ENCODE results near the gene TNXB. TPM values are rescaled to one million over a fixed set of nuclear protein-coding genes. Genes with fewer than 3 reads are reported as not detected.
"Not testable (repeated sequence)": the region's sequence is repeated elsewhere in the genome, so short reads cannot be mapped to it uniquely, and the experiment has no call there.

The TNXB gene
- total and polyA plus RNA-seq, 7 experiments from 2014 or later = 0.43 to 17.2 (median 12.5) TPM; not detected in 1

- Mint-ChIP-seq H3K36me3 (peaks cover 0 to 5% (median 0%) of the 10 kb centered on the region in 5 donors), H3K27me3 (peaks cover 0 to 52% (median 12%) of the 10 kb centered on the region in 5 donors), H3K4me1 (peaks cover 21 to 32% (median 29%) of the 10 kb centered on the region in 7 donors), H3K27ac (no peak overlapping the region), H3K9me3 (peaks cover 0 to 5% (median 0%) of the 10 kb centered on the region in 11 donors), H3K4me3 (no peak overlapping the region)
- no peak for ATAC-seq
- no peaks in the 10 kb centered on the region for H3K27me3 ChIP-seq (ENCODE audit: control insufficient read depth in 2 of 2, insufficient read depth in 2 of 2, low read length in 2 of 2)
- H3K4me1 ChIP-seq (ENCODE audit: control insufficient read depth in 2 of 2, insufficient read depth in 2 of 2, low read length in 2 of 2) = peaks cover 0 to 5% of the 10 kb centered on the region in 2 donors
- ChIA-PET POLR2A (interaction anchor here (0.9 kb wide), 1 partner anchor 30 kb away, joined by 3 read pairs; the partner anchor contains the start of gene AGPAT1), CTCF (no interaction called here)
- H3K27ac ChIP-seq (ENCODE audit: low read depth, low read length) = no peak overlapping the region
- no peak overlapping the region for H3K4me3 ChIP-seq (ENCODE audit: low read length)
- H3K9me3 ChIP-seq (ENCODE audit: control insufficient read depth in 2 of 3, low read length in 3 of 3) = no peaks in the 10 kb centered on the region
- DNase-seq = no peak
- intact Hi-C loops (cut with micrococcal nuclease) = loop anchor here in 1 of 2 donors (10.0 kb wide), 1 partner anchor 99 kb away; no protein-coding TSS in a partner anchor
- no peaks in the 10 kb centered on the region for H3K36me3 ChIP-seq (ENCODE audit: control insufficient read depth in 2 of 3, insufficient read depth in 3 of 3, low read length in 3 of 3)
Observed at GRCh38 chr6:32146287-32146686, 37.1 kb upstream of the TNXB start.

- H3K27ac Mint-ChIP-seq; H3K4me3 ChIP-seq (ENCODE audit: low read length); H3K4me3 Mint-ChIP-seq; H3K36me3 Mint-ChIP-seq; H3K27me3 ChIP-seq (ENCODE audit: control insufficient read depth in 2 of 2, insufficient read depth in 2 of 2, low read length in 2 of 2); H3K27ac ChIP-seq (ENCODE audit: low read depth, low read length); H3K9me3 Mint-ChIP-seq; CTCF ChIA-PET; ATAC-seq; H3K4me1 ChIP-seq (ENCODE audit: control insufficient read depth in 2 of 2, insufficient read depth in 2 of 2, low read length in 2 of 2); POLR2A ChIA-PET; DNase-seq; H3K36me3 ChIP-seq (ENCODE audit: control insufficient read depth in 2 of 3, insufficient read depth in 3 of 3, low read length in 3 of 3); H3K9me3 ChIP-seq (ENCODE audit: control insufficient read depth in 2 of 3, low read length in 3 of 3): not testable (repeated sequence)
- Mint-ChIP-seq H3K27me3 (peaks cover 0 to 38% (median 0%) of the 10 kb centered on the region in 5 donors), H3K4me1 (peaks cover 12 to 19% (median 14%) of the 10 kb centered on the region in 7 donors)
- intact Hi-C loops (cut with micrococcal nuclease) = loop anchor here in 1 of 2 donors (10.0 kb wide), 1 partner anchor 101 kb away; no protein-coding TSS in a partner anchor
Observed at GRCh38 chr6:32144238-32144637, 35.1 kb upstream of the TNXB start.

GRCh38 chr6:32140420-32141046 is 31.4 kb upstream of the TNXB start:
- Histone ChIP-seq H3K27me3 (ENCODE audit: control insufficient read depth in 2 of 2, insufficient read depth in 2 of 2, low read length in 2 of 2) (no peaks in the 10 kb centered on the region), H3K4me1 (ENCODE audit: control insufficient read depth in 2 of 2, insufficient read depth in 2 of 2, low read length in 2 of 2) (no peaks in the 10 kb centered on the region), H3K9me3 (ENCODE audit: control insufficient read depth in 2 of 3, low read length in 3 of 3) (no peaks in the 10 kb centered on the region), H3K36me3 (ENCODE audit: control insufficient read depth in 2 of 3, insufficient read depth in 3 of 3, low read length in 3 of 3) (no peaks in the 10 kb centered on the region), H3K4me3 (ENCODE audit: low read length) (no peak overlapping the region), H3K27ac (ENCODE audit: low read depth, low read length) (no peak overlapping the region)
- intact Hi-C loops (cut with micrococcal nuclease) = loop anchor here in 1 of 2 donors (10.0 kb wide), 1 partner anchor 104 kb away; no protein-coding TSS in a partner anchor
- H3K27me3 Mint-ChIP-seq = peaks cover 0 to 8% (median 0%) of the 10 kb centered on the region in 5 donors
- no peak overlapping the region for H3K27ac Mint-ChIP-seq
- CTCF ChIA-PET = interaction anchor here (0.6 to 0.9 kb wide), 2 partner anchors 52 to 61 kb away, joined by 4 read pairs; partner anchors contain the start of gene GPSM3
- no peaks in the 10 kb centered on the region for H3K36me3 Mint-ChIP-seq
- peaks cover 0 to 3% (median 0%) of the 10 kb centered on the region in 11 donors for H3K9me3 Mint-ChIP-seq
- DNase-seq (no peak), ATAC-seq (no peak)
- POLR2A ChIA-PET = interaction anchor here (0.7 to 0.9 kb wide), 2 partner anchors 12 to 18 kb away, joined by 3 read pairs; no protein-coding TSS in a partner anchor
- H3K4me3 Mint-ChIP-seq = no peak overlapping the region
- peaks cover 0 to 9% (median 0%) of the 10 kb centered on the region in 7 donors for H3K4me1 Mint-ChIP-seq

GRCh38 chr6:32139590-32139989 is 30.5 kb upstream of the TNXB start:
- Histone ChIP-seq H3K9me3 (ENCODE audit: control insufficient read depth in 2 of 3, low read length in 3 of 3) (no peaks in the 10 kb centered on the region), H3K27ac (ENCODE audit: low read depth, low read length) (no peak overlapping the region), H3K27me3 (ENCODE audit: control insufficient read depth in 2 of 2, insufficient read depth in 2 of 2, low read length in 2 of 2) (no peaks in the 10 kb centered on the region), H3K36me3 (ENCODE audit: control insufficient read depth in 2 of 3, insufficient read depth in 3 of 3, low read length in 3 of 3) (no peaks in the 10 kb centered on the region), H3K4me1 (ENCODE audit: control insufficient read depth in 2 of 2, insufficient read depth in 2 of 2, low read length in 2 of 2) (no peaks in the 10 kb centered on the region), H3K4me3 (ENCODE audit: low read length) (no peak overlapping the region)
- Mint-ChIP-seq H3K27me3 (peaks cover 0 to 14% (median 0%) of the 10 kb centered on the region in 5 donors), H3K27ac (no peak overlapping the region), H3K9me3 (peaks cover 0 to 3% (median 0%) of the 10 kb centered on the region in 11 donors), H3K36me3 (no peaks in the 10 kb centered on the region), H3K4me1 (peaks cover 0 to 9% (median 0%) of the 10 kb centered on the region in 7 donors), H3K4me3 (no peak overlapping the region)
- ChIA-PET CTCF (no interaction called here), POLR2A (interaction anchor here (0.9 kb wide), 1 partner anchor 13 kb away, joined by 3 read pairs; no protein-coding TSS in a partner anchor)
- DNase-seq = no peak
- ATAC-seq = no peak
- intact Hi-C loops (cut with micrococcal nuclease) = no loop called here

- CTCF ChIA-PET = no interaction called here
- POLR2A ChIA-PET = interaction anchor here (1.3 kb wide), 1 partner anchor 53 kb away, joined by 4 read pairs; no protein-coding TSS in a partner anchor
- Histone ChIP-seq H3K27me3 (ENCODE audit: control insufficient read depth in 2 of 2, insufficient read depth in 2 of 2, low read length in 2 of 2) (no peaks in the 10 kb centered on the region), H3K36me3 (ENCODE audit: control insufficient read depth in 2 of 3, insufficient read depth in 3 of 3, low read length in 3 of 3) (no peaks in the 10 kb centered on the region), H3K9me3 (ENCODE audit: control insufficient read depth in 2 of 3, low read length in 3 of 3) (no peaks in the 10 kb centered on the region), H3K4me1 (ENCODE audit: control insufficient read depth in 2 of 2, insufficient read depth in 2 of 2, low read length in 2 of 2) (no peaks in the 10 kb centered on the region), H3K27ac (ENCODE audit: low read depth, low read length) (no peak overlapping the region), H3K4me3 (ENCODE audit: low read length) (no peak overlapping the region)
- peaks cover 0 to 3% (median 0%) of the 10 kb centered on the region in 11 donors for H3K9me3 Mint-ChIP-seq
- H3K27ac Mint-ChIP-seq = no peak overlapping the region
- H3K27me3 Mint-ChIP-seq = peaks cover 0 to 17% (median 0%) of the 10 kb centered on the region in 5 donors
- H3K36me3 Mint-ChIP-seq = no peaks in the 10 kb centered on the region
- ATAC-seq (no peak), DNase-seq (no peak)
- peaks cover 0 to 9% (median 0%) of the 10 kb centered on the region in 7 donors for H3K4me1 Mint-ChIP-seq
- no peak overlapping the region for H3K4me3 Mint-ChIP-seq
- intact Hi-C loops (cut with micrococcal nuclease) = no loop called here
Observed at GRCh38 chr6:32137454-32137853, 28.3 kb upstream of the TNXB start.

- no peak for ATAC-seq
Observed at GRCh38 chr6:32133786-32134185, 24.6 kb upstream of the TNXB start.

More at GRCh38 chr6:32133786-32134185, 24.6 kb upstream of the TNXB start:
- H3K9me3 ChIP-seq (ENCODE audit: control insufficient read depth in 2 of 3, low read length in 3 of 3) = no peaks in the 10 kb centered on the region
- no peak for DNase-seq
- H3K27me3 ChIP-seq (ENCODE audit: control insufficient read depth in 2 of 2, insufficient read depth in 2 of 2, low read length in 2 of 2) = no peaks in the 10 kb centered on the region
- H3K4me3 Mint-ChIP-seq = no peak overlapping the region
- H3K27ac Mint-ChIP-seq = no peak overlapping the region
- no peak overlapping the region for H3K4me3 ChIP-seq (ENCODE audit: low read length)
- peaks cover 11 to 13% of the 10 kb centered on the region in 2 donors for H3K4me1 ChIP-seq (ENCODE audit: control insufficient read depth in 2 of 2, insufficient read depth in 2 of 2, low read length in 2 of 2)
- H3K9me3 Mint-ChIP-seq = peaks cover 0 to 2% (median 0%) of the 10 kb centered on the region in 11 donors
- peaks cover 8 to 22% (median 15%) of the 10 kb centered on the region in 7 donors for H3K4me1 Mint-ChIP-seq
- peaks cover 0 to 16% (median 0%) of the 10 kb centered on the region in 5 donors for H3K27me3 Mint-ChIP-seq
- CTCF ChIA-PET = no interaction called here
- POLR2A ChIA-PET = no interaction called here
- no peaks in the 10 kb centered on the region for H3K36me3 Mint-ChIP-seq
- H3K27ac ChIP-seq (ENCODE audit: low read depth, low read length) = no peak overlapping the region
- peaks cover 0 to 4% (median 0%) of the 10 kb centered on the region in 3 experiments for H3K36me3 ChIP-seq (ENCODE audit: control insufficient read depth in 2 of 3, insufficient read depth in 3 of 3, low read length in 3 of 3)
- intact Hi-C loops (cut with micrococcal nuclease) = loop anchor here in 1 of 2 donors (5.0 kb wide), 1 partner anchor 236 kb away; the partner anchor contains the start of gene EHMT2

Measured in naive thymus-derived CD4-positive, alpha-beta T cell (primary cell).